ENCODE measurements around the gene SLC7A6.

DNA sequence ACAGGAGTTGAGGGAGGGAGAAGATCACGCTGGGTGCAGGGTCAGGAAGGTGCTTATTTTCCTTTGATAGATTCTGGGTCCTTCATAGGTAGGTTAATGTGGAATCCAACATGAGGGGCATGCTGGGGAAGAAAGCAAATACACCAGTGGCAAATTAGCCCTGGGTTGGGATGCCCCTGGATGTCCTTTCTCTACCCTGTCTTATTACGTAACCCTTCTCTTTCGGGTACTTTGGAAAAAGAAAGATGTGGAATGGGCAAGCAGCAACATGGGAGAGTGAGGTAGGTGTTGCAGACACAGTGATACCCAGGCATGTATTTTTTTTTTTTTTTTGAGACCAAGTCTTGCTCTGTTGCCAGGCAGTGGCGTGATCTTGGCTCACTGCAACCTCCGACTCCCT, 9.1 kb downstream of the SLC7A6 start:
- TF ChIP-seq POLR2AphosphoS5 (IDR thresholded peaks at IDR 0.05): no peak
- TF ChIP-seq, protein P1, sequence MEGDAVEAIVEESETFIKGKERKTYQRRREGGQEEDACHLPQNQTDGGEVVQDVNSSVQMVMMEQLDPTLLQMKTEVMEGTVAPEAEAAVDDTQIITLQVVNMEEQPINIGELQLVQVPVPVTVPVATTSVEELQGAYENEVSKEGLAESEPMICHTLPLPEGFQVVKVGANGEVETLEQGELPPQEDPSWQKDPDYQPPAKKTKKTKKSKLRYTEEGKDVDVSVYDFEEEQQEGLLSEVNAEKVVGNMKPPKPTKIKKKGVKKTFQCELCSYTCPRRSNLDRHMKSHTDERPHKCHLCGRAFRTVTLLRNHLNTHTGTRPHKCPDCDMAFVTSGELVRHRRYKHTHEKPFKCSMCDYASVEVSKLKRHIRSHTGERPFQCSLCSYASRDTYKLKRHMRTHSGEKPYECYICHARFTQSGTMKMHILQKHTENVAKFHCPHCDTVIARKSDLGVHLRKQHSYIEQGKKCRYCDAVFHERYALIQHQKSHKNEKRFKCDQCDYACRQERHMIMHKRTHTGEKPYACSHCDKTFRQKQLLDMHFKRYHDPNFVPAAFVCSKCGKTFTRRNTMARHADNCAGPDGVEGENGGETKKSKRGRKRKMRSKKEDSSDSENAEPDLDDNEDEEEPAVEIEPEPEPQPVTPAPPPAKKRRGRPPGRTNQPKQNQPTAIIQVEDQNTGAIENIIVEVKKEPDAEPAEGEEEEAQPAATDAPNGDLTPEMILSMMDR (IDR thresholded peaks at IDR 0.05): no peak
- TF ChIP-seq POLR2A (IDR thresholded peaks at IDR 0.05): no peak

All from stomach (tissue), 4 donors.